ENCODE measurements around the gene CAMKMT. TPM values are rescaled to one million over a fixed set of nuclear protein-coding genes. Genes with fewer than 3 reads are reported as not detected.

The CAMKMT gene
- total RNA-seq, 1 experiment from 2014 or later = 17.4 TPM

DNA sequence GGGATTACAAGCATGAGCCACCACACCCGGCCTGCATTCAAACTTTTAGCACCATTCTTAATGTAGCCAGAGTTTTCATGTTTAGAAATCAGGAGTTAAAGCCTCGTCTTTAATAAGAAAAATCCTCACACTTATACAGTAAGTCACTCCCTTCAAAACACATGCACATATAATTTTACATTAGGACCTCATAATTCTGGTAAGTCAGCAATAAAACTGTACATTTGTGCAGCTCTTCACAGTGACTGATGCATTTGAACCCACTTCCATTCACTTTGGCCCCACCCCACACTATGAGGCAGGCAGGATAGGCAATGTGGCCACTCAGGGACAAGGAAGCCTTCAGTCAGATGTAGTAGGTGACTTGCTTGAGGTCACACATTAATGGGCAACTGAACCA, 438.0 kb downstream of the CAMKMT start:
- H3K4me3 Mint-ChIP-seq = no peak overlapping the region
- H3K23ac ChIP-seq (ENCODE audit: insufficient read length, low read depth, low read length) = no peak overlapping the region
- H3K27me3 Mint-ChIP-seq (ENCODE audit: low read depth) = peaks cover 34% of the 10 kb centered on the region
- no peaks in the 10 kb centered on the region for H3K79me2 ChIP-seq (ENCODE audit: insufficient read depth, low read length)
- no peak overlapping the region for H3K9ac ChIP-seq (ENCODE audit: extremely low read depth, insufficient read length, low read length)
- H3K56ac ChIP-seq (ENCODE audit: insufficient read length, low read depth, low read length) = no peak overlapping the region
- H2BK12ac ChIP-seq (ENCODE audit: insufficient read length, low read depth, low read length) = no peak overlapping the region
- peaks cover 56 to 64% of the 10 kb centered on the region in 2 experiments for H3K4me1 Mint-ChIP-seq
- WGBS (ENCODE audit: extremely low coverage, insufficient read length, low lambda C conversion rate) = no CpG with 5 or more reads among the region's 2 CpGs
- no peak overlapping the region for H3K4ac ChIP-seq (ENCODE audit: low read depth, low read length)
- H2BK20ac ChIP-seq (ENCODE audit: low read depth, low read length, poor library complexity, severe bottlenecking) = no peak overlapping the region
- no peak overlapping the region for H2BK120ac ChIP-seq (ENCODE audit: low read depth, low read length, poor library complexity, severe bottlenecking)
- H3K4me1 ChIP-seq (ENCODE audit: insufficient read depth, low read length) = peaks cover 12% of the 10 kb centered on the region
- no peak overlapping the region for H3K14ac ChIP-seq (ENCODE audit: insufficient read depth, low read length)
- H3K9me3 Mint-ChIP-seq = no peaks in the 10 kb centered on the region
- H2BK5ac ChIP-seq (ENCODE audit: insufficient read length, low read length) = no peak overlapping the region
- H2AFZ ChIP-seq (ENCODE audit: low read length) = no peak overlapping the region
- no peaks in the 10 kb centered on the region for H4K20me1 ChIP-seq (ENCODE audit: control insufficient read depth, insufficient read depth, insufficient read length)
- no peak overlapping the region for H4K5ac ChIP-seq (ENCODE audit: insufficient read length, low read depth, low read length)
- no peak overlapping the region for H3K27ac Mint-ChIP-seq
- H2BK15ac ChIP-seq (ENCODE audit: low read depth, low read length) = no peak overlapping the region
- no peaks in the 10 kb centered on the region for H3K9me3 ChIP-seq (ENCODE audit: control insufficient read depth, low read depth, low read length)
- no peaks in the 10 kb centered on the region for H3K79me1 ChIP-seq (ENCODE audit: insufficient read depth, low read depth, low read length, poor library complexity, severe bottlenecking)
- H3K18ac ChIP-seq (ENCODE audit: insufficient read length, low read depth, low read length) = no peak overlapping the region
- no peak overlapping the region for H4K91ac ChIP-seq (ENCODE audit: insufficient read length, low read depth, low read length)
- TF ChIP-seq, protein P1, sequence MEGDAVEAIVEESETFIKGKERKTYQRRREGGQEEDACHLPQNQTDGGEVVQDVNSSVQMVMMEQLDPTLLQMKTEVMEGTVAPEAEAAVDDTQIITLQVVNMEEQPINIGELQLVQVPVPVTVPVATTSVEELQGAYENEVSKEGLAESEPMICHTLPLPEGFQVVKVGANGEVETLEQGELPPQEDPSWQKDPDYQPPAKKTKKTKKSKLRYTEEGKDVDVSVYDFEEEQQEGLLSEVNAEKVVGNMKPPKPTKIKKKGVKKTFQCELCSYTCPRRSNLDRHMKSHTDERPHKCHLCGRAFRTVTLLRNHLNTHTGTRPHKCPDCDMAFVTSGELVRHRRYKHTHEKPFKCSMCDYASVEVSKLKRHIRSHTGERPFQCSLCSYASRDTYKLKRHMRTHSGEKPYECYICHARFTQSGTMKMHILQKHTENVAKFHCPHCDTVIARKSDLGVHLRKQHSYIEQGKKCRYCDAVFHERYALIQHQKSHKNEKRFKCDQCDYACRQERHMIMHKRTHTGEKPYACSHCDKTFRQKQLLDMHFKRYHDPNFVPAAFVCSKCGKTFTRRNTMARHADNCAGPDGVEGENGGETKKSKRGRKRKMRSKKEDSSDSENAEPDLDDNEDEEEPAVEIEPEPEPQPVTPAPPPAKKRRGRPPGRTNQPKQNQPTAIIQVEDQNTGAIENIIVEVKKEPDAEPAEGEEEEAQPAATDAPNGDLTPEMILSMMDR (conservative IDR thresholded peaks at IDR 0.05) = no peak
- H3T11ph ChIP-seq (ENCODE audit: low read length) = no peak overlapping the region
- no peak overlapping the region for H4K8ac ChIP-seq (replicated peaks; ENCODE audit: insufficient read length, low read depth, low read length)
- H3K23me2 ChIP-seq (ENCODE audit: insufficient read length, low read depth, low read length, poor library complexity, severe bottlenecking) = peaks cover 17% of the 10 kb centered on the region
- H3K27ac ChIP-seq (ENCODE audit: insufficient read length, low read depth, low read length) = no peak overlapping the region
- no peaks in the 10 kb centered on the region; a peak in 1 of 7 replicates for H3K36me3 Mint-ChIP-seq (ENCODE audit: insufficient read depth in 1 of 3, low read depth in 3 of 3)
- no peak overlapping the region for H3K4me2 ChIP-seq (ENCODE audit: insufficient read depth, insufficient read length, low read length)
- DNase-seq = no peak
- H2AK5ac ChIP-seq (ENCODE audit: insufficient read length, low read length) = no peak overlapping the region
- H3K27me3 ChIP-seq (ENCODE audit: insufficient read depth, low read length) = no peaks in the 10 kb centered on the region; the same call in 1 of the 2 replicates

All from H9 (cell line).